ENCODE measurements around the gene SH2D7.

Gene SH2D7

DNA sequence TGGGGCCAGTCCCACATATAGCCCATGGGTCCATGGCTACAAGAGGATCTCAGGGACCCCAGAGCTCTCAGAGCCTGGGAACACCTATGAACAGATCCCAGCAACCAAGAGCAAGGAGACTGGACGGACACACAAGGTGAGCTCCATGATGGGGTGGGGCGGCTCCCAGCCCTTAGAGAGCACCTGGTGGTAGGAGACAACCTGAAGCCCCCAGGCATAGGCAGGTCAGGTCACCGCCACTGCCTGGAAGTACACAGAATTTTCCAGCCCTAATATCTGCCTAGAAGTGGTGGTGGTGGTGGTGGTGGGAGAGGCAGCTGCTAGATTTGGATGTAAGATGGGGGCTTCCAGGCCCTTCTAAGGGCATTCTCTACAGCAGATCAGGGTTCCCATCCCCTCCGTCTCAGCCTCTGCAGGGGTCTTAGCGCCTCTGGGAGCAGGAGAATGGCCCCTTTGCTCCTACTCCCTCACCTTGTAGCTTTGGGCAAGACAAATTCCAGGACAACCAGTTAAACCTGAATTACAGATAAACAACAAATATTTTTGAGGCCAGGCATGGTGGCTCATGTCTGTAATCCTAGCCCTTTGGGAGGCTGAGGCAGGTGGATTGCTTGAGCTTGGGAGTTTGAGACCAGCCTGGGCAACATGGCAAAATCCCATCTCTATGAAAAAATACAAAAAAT is 9.2 kb downstream of the SH2D7 start:
- no peak for DNase-seq (ENCODE audit: low read depth)
- TF ChIP-seq, protein P1, sequence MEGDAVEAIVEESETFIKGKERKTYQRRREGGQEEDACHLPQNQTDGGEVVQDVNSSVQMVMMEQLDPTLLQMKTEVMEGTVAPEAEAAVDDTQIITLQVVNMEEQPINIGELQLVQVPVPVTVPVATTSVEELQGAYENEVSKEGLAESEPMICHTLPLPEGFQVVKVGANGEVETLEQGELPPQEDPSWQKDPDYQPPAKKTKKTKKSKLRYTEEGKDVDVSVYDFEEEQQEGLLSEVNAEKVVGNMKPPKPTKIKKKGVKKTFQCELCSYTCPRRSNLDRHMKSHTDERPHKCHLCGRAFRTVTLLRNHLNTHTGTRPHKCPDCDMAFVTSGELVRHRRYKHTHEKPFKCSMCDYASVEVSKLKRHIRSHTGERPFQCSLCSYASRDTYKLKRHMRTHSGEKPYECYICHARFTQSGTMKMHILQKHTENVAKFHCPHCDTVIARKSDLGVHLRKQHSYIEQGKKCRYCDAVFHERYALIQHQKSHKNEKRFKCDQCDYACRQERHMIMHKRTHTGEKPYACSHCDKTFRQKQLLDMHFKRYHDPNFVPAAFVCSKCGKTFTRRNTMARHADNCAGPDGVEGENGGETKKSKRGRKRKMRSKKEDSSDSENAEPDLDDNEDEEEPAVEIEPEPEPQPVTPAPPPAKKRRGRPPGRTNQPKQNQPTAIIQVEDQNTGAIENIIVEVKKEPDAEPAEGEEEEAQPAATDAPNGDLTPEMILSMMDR (IDR thresholded peaks at IDR 0.05; ENCODE audit: control insufficient read depth, insufficient read depth, low read depth, low read length, missing control alignments) = no peak
- no peak overlapping the region for H3K4me3 ChIP-seq (ENCODE audit: control insufficient read depth, low read depth, low read length)

DNA sequence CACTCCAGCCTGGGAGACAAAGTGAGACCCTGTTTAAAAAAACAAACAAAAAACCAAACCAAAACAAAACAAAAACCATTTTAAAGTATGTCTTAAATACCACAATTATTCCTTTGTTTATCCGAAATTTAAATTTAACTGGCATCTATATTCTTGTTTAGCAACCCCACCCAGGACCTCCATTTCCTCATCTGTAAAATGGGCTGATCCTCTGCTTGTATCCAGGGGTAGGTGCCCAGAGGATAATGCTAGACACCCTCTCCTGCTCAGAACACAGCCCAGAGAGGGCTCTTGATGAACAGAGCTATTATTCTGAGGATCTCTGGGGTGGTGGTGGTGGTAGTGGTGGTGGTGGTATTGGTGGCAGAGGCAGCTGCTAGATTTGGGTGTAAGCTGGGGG is 9.8 kb downstream of the SH2D7 start:
- TF ChIP-seq, protein P1 (IDR thresholded peaks at IDR 0.05; ENCODE audit: control insufficient read depth, insufficient read depth, low read depth, low read length, missing control alignments) = no peak
- no peak overlapping the region for H3K4me3 ChIP-seq (ENCODE audit: control insufficient read depth, low read depth, low read length)
- DNase-seq (ENCODE audit: low read depth) = no peak

DNA sequence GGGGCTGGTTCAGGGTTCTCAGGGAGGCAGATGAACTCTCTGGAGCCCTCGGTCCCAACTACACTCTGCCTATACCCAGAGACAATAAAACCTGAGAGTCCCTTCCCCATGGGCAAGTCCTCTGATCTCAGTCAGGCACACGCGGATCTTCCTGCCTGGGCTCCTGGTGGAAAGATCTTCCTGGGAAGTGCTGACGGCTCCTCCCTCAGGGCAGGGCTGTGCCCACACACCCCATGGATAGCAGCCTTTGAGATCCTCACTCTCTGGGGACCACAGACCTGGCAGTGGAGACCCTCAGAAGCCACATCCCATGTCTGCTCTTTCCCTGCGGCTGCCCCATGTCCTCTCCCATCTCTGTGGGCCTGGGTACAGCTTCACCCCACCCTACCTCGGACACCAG is 10.4 kb downstream of the SH2D7 start:
- no peak for DNase-seq (ENCODE audit: low read depth)
- no peak overlapping the region for H3K4me3 ChIP-seq (ENCODE audit: control insufficient read depth, low read depth, low read length)
- TF ChIP-seq, protein P1 (IDR thresholded peaks at IDR 0.05; ENCODE audit: control insufficient read depth, insufficient read depth, low read depth, low read length, missing control alignments) = no peak

DNA sequence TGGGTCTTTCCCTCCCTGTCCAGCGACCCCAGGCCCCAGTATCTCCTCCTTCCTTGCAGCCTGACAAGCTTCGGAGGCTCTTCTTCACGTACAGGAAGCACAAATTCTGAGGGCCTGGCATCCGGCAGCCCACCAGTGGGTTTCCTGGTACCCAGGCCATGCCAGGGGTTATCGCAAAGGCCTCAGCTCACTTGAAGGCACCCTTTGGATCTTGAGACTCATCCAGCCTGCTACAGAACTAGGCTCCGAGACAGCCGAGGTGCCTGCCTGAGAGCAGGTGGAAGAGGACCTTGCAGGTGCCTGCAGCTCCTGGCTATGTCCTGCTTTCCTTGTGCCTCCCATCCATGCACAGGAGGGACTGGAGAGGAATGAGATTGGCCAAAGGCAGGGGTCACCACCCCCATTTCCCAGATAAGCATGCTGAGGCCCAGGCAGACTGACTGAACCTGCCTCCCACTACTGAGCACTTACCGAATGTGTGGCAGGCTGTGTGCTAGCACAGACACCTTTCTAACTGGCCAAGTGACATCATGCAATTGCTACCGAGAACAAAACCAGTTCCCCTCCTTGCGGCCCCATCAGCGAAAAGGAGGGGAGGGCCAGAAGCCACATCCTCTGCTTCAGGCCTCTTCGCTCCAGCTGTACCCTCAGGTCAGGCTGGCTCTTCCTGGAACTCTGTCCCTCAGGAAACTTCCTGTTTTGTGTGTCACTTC is 11.2 kb downstream of the SH2D7 start:
- H3K4me3 ChIP-seq (ENCODE audit: control insufficient read depth, low read depth, low read length) = no peak overlapping the region
- TF ChIP-seq, protein P1 (IDR thresholded peaks at IDR 0.05; ENCODE audit: control insufficient read depth, insufficient read depth, low read depth, low read length, missing control alignments) = no peak
- DNase-seq (ENCODE audit: low read depth) = no peak

DNA sequence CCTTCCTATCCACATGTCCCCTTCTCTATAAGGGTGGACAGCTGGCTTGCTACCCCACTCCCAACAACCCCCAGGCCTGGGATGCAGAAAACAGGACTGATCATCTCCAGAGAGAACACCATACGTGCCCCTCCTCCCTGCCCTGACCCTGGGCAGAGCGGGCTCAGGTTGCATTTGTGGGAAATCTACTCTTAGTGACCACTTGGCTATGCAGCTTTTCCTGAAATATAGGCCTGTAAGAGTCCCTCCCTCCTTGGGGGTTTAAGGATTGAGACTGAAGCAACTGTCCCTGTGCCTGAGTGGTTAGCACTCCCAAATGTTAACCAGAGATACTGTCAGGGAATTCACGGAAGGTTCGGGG is 11.7 kb downstream of the SH2D7 start:
- no peak overlapping the region for H3K4me3 ChIP-seq (ENCODE audit: control insufficient read depth, low read depth, low read length)
- TF ChIP-seq, protein P1 (IDR thresholded peaks at IDR 0.05; ENCODE audit: control insufficient read depth, insufficient read depth, low read depth, low read length, missing control alignments) = no peak
- no peak for DNase-seq (ENCODE audit: low read depth)

DNA sequence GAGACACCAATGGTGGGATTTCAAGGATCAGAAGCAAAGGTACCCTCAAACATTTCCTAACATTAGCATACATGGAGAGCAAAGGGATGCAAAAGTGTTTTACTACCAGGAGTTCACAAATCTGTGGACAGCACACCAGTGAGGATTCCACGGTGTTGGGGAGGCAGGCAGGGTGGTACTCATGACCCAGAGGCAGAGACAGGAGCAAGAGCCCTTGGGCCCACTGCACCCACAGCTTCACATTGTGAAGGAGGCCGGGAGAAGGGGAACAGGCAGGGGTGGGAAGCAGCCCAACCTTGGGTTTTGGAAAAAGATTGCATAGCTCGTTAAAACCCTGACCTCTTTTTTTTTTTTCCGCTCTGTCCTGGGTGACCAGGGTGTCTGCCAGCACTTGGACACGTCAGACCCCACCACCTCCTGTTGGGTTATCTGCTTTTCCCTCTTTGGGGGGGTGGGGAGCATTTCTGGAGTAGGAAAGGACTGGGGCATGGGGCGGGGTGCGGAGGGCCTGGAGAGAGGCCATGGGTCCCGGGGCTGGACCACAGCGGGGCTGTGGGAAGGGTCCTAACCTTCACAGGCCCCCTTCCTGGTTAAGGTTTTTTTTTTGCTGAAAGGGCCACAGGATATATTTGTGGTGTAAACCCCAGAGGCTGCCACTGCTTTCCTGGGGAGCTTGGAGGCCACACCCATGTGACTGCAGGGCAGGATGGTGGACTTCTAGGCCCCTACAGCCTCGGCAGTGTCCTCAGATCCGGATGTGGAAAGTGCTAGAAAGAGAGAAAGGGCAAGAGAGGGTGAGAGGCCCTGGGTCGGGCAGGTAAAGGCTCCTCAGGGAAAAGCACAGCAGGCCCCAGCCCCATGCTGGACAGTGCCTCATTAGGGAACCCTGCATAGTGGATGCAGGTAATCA is 12.5 kb downstream of the SH2D7 start:
- TF ChIP-seq, protein P1 (IDR thresholded peaks at IDR 0.05; ENCODE audit: control insufficient read depth, insufficient read depth, low read depth, low read length, missing control alignments) = no peak
- no peak overlapping the region for H3K4me3 ChIP-seq (ENCODE audit: control insufficient read depth, low read depth, low read length)
- no peak for DNase-seq (ENCODE audit: low read depth)

All from AG09309 (cell line).